GM23338 (cell line): ENCODE data around the gene SPCS2. TPM values are rescaled to one million over a fixed set of nuclear protein-coding genes. Genes with fewer than 3 reads are reported as not detected.

Experiments used
- ATAC-seq: fragments of 200-7000 bp; cut with Tn5 transposase; 3 replicates; pipeline ENCODE4 v1.9.1; 2020
- DNase-seq: peaks from one replicate; pipeline ENCODE4 v3.0.0-alpha.2; 2015; ENCODE audit warnings: low spot score
- H2AFZ ChIP-seq: fragments of 200-600 bp; sonication (generic); 2 replicates; pipeline ENCODE4 v1.8.0; 2016; ENCODE audit warnings: antibody characterized with exemption, mild to moderate bottlenecking, moderate library complexity
- H3F3A ChIP-seq: fragments of 200-600 bp; sonication (generic); replicated peaks from 2 replicates; pipeline ENCODE4 v1.8.0; 2017; ENCODE audit warnings: antibody characterized with exemption, mixed run types, low read depth
- H3K27ac ChIP-seq: fragments of 200-600 bp; sonication (generic); 2 replicates; pipeline ENCODE4 v1.6.1; 2016; ENCODE audit warnings: low read depth
- H3K27me3 ChIP-seq: fragments of 200-600 bp; sonication (generic); 2 replicates; pipeline ENCODE4 v1.8.0; 2016; ENCODE audit warnings: mild to moderate bottlenecking, mixed run types, moderate library complexity; ENCODE audit not compliant: insufficient read depth
- H3K36me3 ChIP-seq: fragments of 200-600 bp; sonication (generic); 2 replicates; pipeline ENCODE4 v1.8.0; 2016; ENCODE audit warnings: mild to moderate bottlenecking; ENCODE audit not compliant: insufficient read depth
- H3K4me1 ChIP-seq: fragments of 200-600 bp; sonication (generic); 2 replicates; pipeline ENCODE4 v1.8.0; 2016; ENCODE audit warnings: mild to moderate bottlenecking, moderate library complexity; ENCODE audit not compliant: insufficient read depth
- H3K4me2 ChIP-seq: fragments of 200-600 bp; sonication (generic); 2 replicates; pipeline ENCODE4 v1.7.1; 2017; ENCODE audit warnings: mixed run types
- H3K4me3 ChIP-seq: fragments of 200-600 bp; sonication (generic); 2 replicates; pipeline ENCODE4 v1.6.1; 2016; ENCODE audit warnings: mixed run types
- H3K79me2 ChIP-seq: fragments of 200-600 bp; sonication (generic); replicated peaks from 2 replicates; pipeline ENCODE4 v1.8.0; 2017; ENCODE audit warnings: mild to moderate bottlenecking; ENCODE audit not compliant: insufficient read depth
- H3K9me2 ChIP-seq: fragments of 200-600 bp; sonication (generic); 2 replicates; pipeline ENCODE4 v1.8.0; 2017; ENCODE audit not compliant: insufficient read depth
- H4K20me1 ChIP-seq: fragments of 200-600 bp; sonication (generic); replicated peaks from 2 replicates; pipeline ENCODE4 v1.8.0; 2017; ENCODE audit warnings: mild to moderate bottlenecking; ENCODE audit not compliant: insufficient read depth
- H3K27ac Mint-ChIP-seq: 2 replicates; pipeline ENCODE4 v1.8.0; 2020; ENCODE audit warnings: inconsistent platforms, mild to moderate bottlenecking, moderate library complexity, mixed read lengths
- H3K27me3 Mint-ChIP-seq: 3 replicates; pipeline ENCODE4 v1.8.0; 2022; ENCODE audit warnings: low read depth, mild to moderate bottlenecking, moderate library complexity, mixed read lengths, inconsistent platforms; ENCODE audit not compliant: insufficient read depth, poor library complexity
- H3K36me3 Mint-ChIP-seq: 3 replicates; pipeline ENCODE4 v1.8.0; 2021; ENCODE audit warnings: low read depth, mild to moderate bottlenecking, inconsistent platforms, moderate library complexity, mixed read lengths
- H3K4me1 Mint-ChIP-seq: 3 replicates; pipeline ENCODE4 v1.8.0; 2020; ENCODE audit warnings: mild to moderate bottlenecking, inconsistent platforms, mixed read lengths
- H3K4me3 Mint-ChIP-seq: 3 replicates; pipeline ENCODE4 v1.8.0; 2021; ENCODE audit warnings: moderate library complexity, mild to moderate bottlenecking, inconsistent platforms, mixed read lengths
- H3K9me3 Mint-ChIP-seq: 3 replicates; pipeline ENCODE4 v1.8.0; 2020; ENCODE audit warnings: moderate library complexity, mild to moderate bottlenecking, inconsistent platforms, mixed read lengths
- CREB1 ChIP-seq: fragments of 250-450 bp; sonication (Bioruptor Pico); IDR thresholded peaks from 2 replicates; pipeline ENCODE4 v1.5.0; 2020; ENCODE audit warnings: low read depth, mild to moderate bottlenecking, moderate library complexity
- ETS1 ChIP-seq: IDR thresholded peaks from 2 replicates; pipeline ENCODE4 v1.6.1; 2016; ENCODE audit warnings: antibody characterized with exemption
- EZH2 ChIP-seq: fragments of 200-600 bp; sonication (generic); IDR thresholded peaks from one replicate; pipeline ENCODE4 v1.8.0; 2017; ENCODE audit warnings: antibody characterized with exemption, mild to moderate bottlenecking, low read depth; ENCODE audit not compliant: unreplicated experiment
- EZH2phosphoT487 ChIP-seq: fragments of 200-600 bp; sonication (generic); IDR thresholded peaks from one replicate; pipeline ENCODE4 v1.8.1; 2018; ENCODE audit warnings: antibody characterized with exemption; ENCODE audit not compliant: unreplicated experiment
- JUNB ChIP-seq: IDR thresholded peaks from one replicate; pipeline ENCODE4 v1.6.1; 2016; ENCODE audit warnings: antibody characterized with exemption; ENCODE audit not compliant: unreplicated experiment
- NANOG ChIP-seq: IDR thresholded peaks from 2 replicates; pipeline ENCODE4 v1.6.1; 2016; ENCODE audit warnings: antibody characterized with exemption, borderline replicate concordance
- POLR2AphosphoS5 ChIP-seq: IDR thresholded peaks from 2 replicates; pipeline ENCODE4 v1.6.1; 2016; ENCODE audit warnings: antibody characterized with exemption, low read depth
- STAT1 ChIP-seq: IDR thresholded peaks from one replicate; pipeline ENCODE4 v1.6.1; 2016; ENCODE audit warnings: antibody characterized with exemption; ENCODE audit not compliant: unreplicated experiment
- ZNF114 ChIP-seq: fragments of 250-450 bp; sonication (Bioruptor Pico); IDR thresholded peaks from 2 replicates; pipeline ENCODE4 v1.5.0; 2020; ENCODE audit warnings: mild to moderate bottlenecking, moderate library complexity
- ZNF331 ChIP-seq: fragments of 250-450 bp; sonication (Bioruptor Pico); IDR thresholded peaks from 2 replicates; pipeline ENCODE4 v1.5.0; 2020; ENCODE audit warnings: low read depth, mild to moderate bottlenecking, moderate library complexity
- ZNF462 ChIP-seq: fragments of 250-450 bp; sonication (Bioruptor Pico); IDR thresholded peaks from 2 replicates; pipeline ENCODE4 v1.5.0; 2020; ENCODE audit warnings: mild to moderate bottlenecking, moderate library complexity
- polyA plus RNA-seq: library from polyadenylated mRNA; unstranded; fragments of >200 nt; fragmentation: Nextera tagmentation; extraction: Ambion mirVana; gene quantifications from 2 replicates; pipeline ENCODE4 v1.2.1, GENCODE V29; 2016
- total RNA-seq: library from RNA; depleted of rRNA; stranded (reverse); fragments of >200 nt; shearing (Covaris generic); gene quantifications from 2 replicates; pipeline ENCODE4 v1.2.3, GENCODE V29; 2014
- TF ChIP-seq, protein P1 (sequence below), 2 experiments: fragments of 200-600 bp in 1 of 2; sonication (generic) in 1 of 2; conservative IDR thresholded peaks; 2 replicates each; pipeline versions ENCODE4 v1.5.1 to v1.6.1; 2016 to 2017; ENCODE audit warnings: antibody characterized with exemption in 2 of 2, low read depth in 2 of 2, mild to moderate bottlenecking in 2 of 2, moderate library complexity in 1 of 2
- TF ChIP-seq, protein P2 (sequence below): IDR thresholded peaks from one replicate; pipeline ENCODE4 v1.6.1; 2018; ENCODE audit warnings: antibody characterized with exemption; ENCODE audit not compliant: unreplicated experiment

Gene SPCS2
- total and polyA plus RNA-seq, 2 experiments from 2014 or later: 115 to 334 TPM

DNA sequence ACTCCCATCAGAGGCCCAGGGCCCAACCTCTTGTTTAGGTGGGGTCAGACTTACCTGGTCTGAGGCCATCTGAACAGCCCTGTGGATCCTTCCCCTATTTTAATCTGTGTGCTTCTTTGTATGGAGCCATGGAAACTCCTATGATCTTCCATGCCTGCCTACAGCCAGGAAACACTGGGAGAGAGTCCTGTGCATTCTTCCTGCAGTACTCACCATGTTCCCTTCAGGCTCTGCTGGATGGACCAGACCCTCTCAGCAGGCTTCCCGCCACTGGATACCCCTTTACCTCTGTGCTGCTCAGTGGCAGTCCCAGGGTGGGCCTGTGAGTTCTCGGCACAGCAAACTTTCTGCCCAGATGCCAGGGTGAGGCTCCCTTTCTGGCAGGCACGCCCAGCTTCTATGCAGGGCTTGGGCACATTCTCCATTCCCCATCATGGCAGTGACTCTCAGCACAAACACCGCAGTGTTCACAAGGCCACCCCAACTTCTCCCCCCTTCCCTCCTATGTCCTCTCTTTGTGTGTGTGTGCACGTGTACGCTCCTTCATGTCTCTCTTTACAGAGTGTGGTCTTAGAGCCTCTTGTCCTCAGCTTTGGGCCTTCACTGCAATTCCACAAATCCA lies 74.5 kb downstream of the SPCS2 start:
- H4K20me1 ChIP-seq: no peaks in the 10 kb centered on the region
- Mint-ChIP-seq H3K4me3 (no peak overlapping the region), H3K4me1 (no peaks in the 10 kb centered on the region), H3K9me3 (peaks cover 23% of the 10 kb centered on the region), H3K27ac (no peak overlapping the region), H3K27me3 (peaks cover 1% of the 10 kb centered on the region), H3K36me3 (peaks cover 18% of the 10 kb centered on the region)
- 0 out of 2 replicates have a peak, but pooled peaks cover 2% of the 10 kb centered on the region for H3K36me3 ChIP-seq
- H3K79me2 ChIP-seq: no peaks in the 10 kb centered on the region
- no peaks in the 10 kb centered on the region for H3K4me1 ChIP-seq
- no peak for TF ChIP-seq ZNF462 (CRISPR knock-in tag)
- TF ChIP-seq EZH2: no peak
- no peak for TF ChIP-seq ETS1
- no peak for TF ChIP-seq ZNF331 (CRISPR knock-in tag)
- TF ChIP-seq CREB1 (CRISPR knock-in tag): no peak
- no peak for TF ChIP-seq ZNF114 (CRISPR knock-in tag)
- no peak for TF ChIP-seq NANOG
- TF ChIP-seq, protein P1, sequence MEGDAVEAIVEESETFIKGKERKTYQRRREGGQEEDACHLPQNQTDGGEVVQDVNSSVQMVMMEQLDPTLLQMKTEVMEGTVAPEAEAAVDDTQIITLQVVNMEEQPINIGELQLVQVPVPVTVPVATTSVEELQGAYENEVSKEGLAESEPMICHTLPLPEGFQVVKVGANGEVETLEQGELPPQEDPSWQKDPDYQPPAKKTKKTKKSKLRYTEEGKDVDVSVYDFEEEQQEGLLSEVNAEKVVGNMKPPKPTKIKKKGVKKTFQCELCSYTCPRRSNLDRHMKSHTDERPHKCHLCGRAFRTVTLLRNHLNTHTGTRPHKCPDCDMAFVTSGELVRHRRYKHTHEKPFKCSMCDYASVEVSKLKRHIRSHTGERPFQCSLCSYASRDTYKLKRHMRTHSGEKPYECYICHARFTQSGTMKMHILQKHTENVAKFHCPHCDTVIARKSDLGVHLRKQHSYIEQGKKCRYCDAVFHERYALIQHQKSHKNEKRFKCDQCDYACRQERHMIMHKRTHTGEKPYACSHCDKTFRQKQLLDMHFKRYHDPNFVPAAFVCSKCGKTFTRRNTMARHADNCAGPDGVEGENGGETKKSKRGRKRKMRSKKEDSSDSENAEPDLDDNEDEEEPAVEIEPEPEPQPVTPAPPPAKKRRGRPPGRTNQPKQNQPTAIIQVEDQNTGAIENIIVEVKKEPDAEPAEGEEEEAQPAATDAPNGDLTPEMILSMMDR (conservative IDR thresholded peaks at IDR 0.05; ENCODE audit: low read depth in 2 of 2): no peak
- no peak for TF ChIP-seq EZH2phosphoT487
- TF ChIP-seq JUNB: no peak
- TF ChIP-seq POLR2AphosphoS5: no peak
- TF ChIP-seq, protein P2, sequence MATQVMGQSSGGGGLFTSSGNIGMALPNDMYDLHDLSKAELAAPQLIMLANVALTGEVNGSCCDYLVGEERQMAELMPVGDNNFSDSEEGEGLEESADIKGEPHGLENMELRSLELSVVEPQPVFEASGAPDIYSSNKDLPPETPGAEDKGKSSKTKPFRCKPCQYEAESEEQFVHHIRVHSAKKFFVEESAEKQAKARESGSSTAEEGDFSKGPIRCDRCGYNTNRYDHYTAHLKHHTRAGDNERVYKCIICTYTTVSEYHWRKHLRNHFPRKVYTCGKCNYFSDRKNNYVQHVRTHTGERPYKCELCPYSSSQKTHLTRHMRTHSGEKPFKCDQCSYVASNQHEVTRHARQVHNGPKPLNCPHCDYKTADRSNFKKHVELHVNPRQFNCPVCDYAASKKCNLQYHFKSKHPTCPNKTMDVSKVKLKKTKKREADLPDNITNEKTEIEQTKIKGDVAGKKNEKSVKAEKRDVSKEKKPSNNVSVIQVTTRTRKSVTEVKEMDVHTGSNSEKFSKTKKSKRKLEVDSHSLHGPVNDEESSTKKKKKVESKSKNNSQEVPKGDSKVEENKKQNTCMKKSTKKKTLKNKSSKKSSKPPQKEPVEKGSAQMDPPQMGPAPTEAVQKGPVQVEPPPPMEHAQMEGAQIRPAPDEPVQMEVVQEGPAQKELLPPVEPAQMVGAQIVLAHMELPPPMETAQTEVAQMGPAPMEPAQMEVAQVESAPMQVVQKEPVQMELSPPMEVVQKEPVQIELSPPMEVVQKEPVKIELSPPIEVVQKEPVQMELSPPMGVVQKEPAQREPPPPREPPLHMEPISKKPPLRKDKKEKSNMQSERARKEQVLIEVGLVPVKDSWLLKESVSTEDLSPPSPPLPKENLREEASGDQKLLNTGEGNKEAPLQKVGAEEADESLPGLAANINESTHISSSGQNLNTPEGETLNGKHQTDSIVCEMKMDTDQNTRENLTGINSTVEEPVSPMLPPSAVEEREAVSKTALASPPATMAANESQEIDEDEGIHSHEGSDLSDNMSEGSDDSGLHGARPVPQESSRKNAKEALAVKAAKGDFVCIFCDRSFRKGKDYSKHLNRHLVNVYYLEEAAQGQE: no peak
- no peak for TF ChIP-seq STAT1
- H2AFZ ChIP-seq: no peak overlapping the region
- H3K27ac ChIP-seq: no peak overlapping the region
- H3K4me3 ChIP-seq: no peak overlapping the region
- no peak for DNase-seq
- no peaks in the 10 kb centered on the region for H3K9me2 ChIP-seq
- no peaks in the 10 kb centered on the region for H3K27me3 ChIP-seq
- no peak overlapping the region for H3K4me2 ChIP-seq
- no peaks in the 10 kb centered on the region for H3F3A ChIP-seq
- ATAC-seq: no peak; the same call in 2 of the 3 replicates
